Chondrocyte (in vitro differentiated cells): ENCODE data around the gene SIRPG. TPM values are rescaled to one million over a fixed set of nuclear protein-coding genes. Genes with fewer than 3 reads are reported as not detected.
"Not testable (repeated sequence)": the region's sequence is repeated elsewhere in the genome, so short reads cannot be mapped to it uniquely, and the experiment has no call there.

Source experiments
- DNase-seq: peaks from one replicate; pipeline ENCODE4 v3.0.0; 2021; ENCODE audit warnings: mixed read lengths, low spot score
- H3K27ac Mint-ChIP-seq: one replicate; pipeline ENCODE4 v1.8.0; 2021; ENCODE audit warnings: mild to moderate bottlenecking, moderate library complexity, mixed read lengths; ENCODE audit not compliant: unreplicated experiment
- H3K27me3 Mint-ChIP-seq: 2 replicates; pipeline ENCODE4 v1.8.0; 2021; ENCODE audit warnings: low read depth, mixed read lengths
- H3K36me3 Mint-ChIP-seq: 2 replicates; pipeline ENCODE4 v1.8.0; 2021; ENCODE audit warnings: low read depth, mixed read lengths
- H3K4me1 Mint-ChIP-seq: 2 replicates; pipeline ENCODE4 v1.8.0; 2021; ENCODE audit warnings: low read depth, mild to moderate bottlenecking, mixed read lengths
- H3K4me3 Mint-ChIP-seq: one replicate; pipeline ENCODE4 v1.8.0; 2021; ENCODE audit warnings: mild to moderate bottlenecking, moderate library complexity, mixed read lengths; ENCODE audit not compliant: unreplicated experiment
- H3K9me3 Mint-ChIP-seq: 2 replicates; pipeline ENCODE4 v1.8.0; 2021; ENCODE audit warnings: low read depth, mixed read lengths
- CTCF ChIP-seq: fragments of 200-600 bp; sonication (generic); IDR thresholded peaks from 2 replicates; pipeline ENCODE4 v1.5.0; 2021; ENCODE audit warnings: antibody characterized with exemption, mild to moderate bottlenecking, moderate library complexity
- total RNA-seq: library from RNA; stranded (reverse); gene quantifications from 3 replicates; pipeline ENCODE4 v1.2.1, GENCODE V29; 2021

Gene SIRPG
- total RNA-seq, 1 donor from 2014 or later = not detected

GRCh38 chr20:1646975-1647431 is 10.6 kb downstream of the SIRPG start:
- H3K4me3 Mint-ChIP-seq = no peak overlapping the region
- H3K4me1 Mint-ChIP-seq = no peaks in the 10 kb centered on the region
- no peak for TF ChIP-seq CTCF
- DNase-seq = no peak
- H3K27me3 Mint-ChIP-seq = peaks cover 3% of the 10 kb centered on the region
- H3K9me3 Mint-ChIP-seq = no peaks in the 10 kb centered on the region
- no peaks in the 10 kb centered on the region for H3K36me3 Mint-ChIP-seq
- H3K27ac Mint-ChIP-seq = no peak overlapping the region

- no peak for TF ChIP-seq CTCF
- no peak for DNase-seq
- no peak overlapping the region for H3K4me3 Mint-ChIP-seq
- peaks cover 9% of the 10 kb centered on the region for H3K9me3 Mint-ChIP-seq
- no peaks in the 10 kb centered on the region for H3K27me3 Mint-ChIP-seq
- no peaks in the 10 kb centered on the region for H3K36me3 Mint-ChIP-seq
- H3K27ac Mint-ChIP-seq = no peak overlapping the region
- no peaks in the 10 kb centered on the region for H3K4me1 Mint-ChIP-seq
These were observed 13.2 kb downstream of the SIRPG start for GRCh38 chr20:1644101-1644962.

- H3K27ac Mint-ChIP-seq, H3K4me3 Mint-ChIP-seq, H3K36me3 Mint-ChIP-seq, DNase-seq, H3K4me1 Mint-ChIP-seq, H3K27me3 Mint-ChIP-seq: not testable (repeated sequence)
- peaks cover 12% of the 10 kb centered on the region for H3K9me3 Mint-ChIP-seq
These were observed 18.9 kb downstream of the SIRPG start for GRCh38 chr20:1638643-1639042.

- Mint-ChIP-seq H3K4me1 (no peaks in the 10 kb centered on the region), H3K9me3 (peaks cover 12% of the 10 kb centered on the region), H3K4me3 (no peak overlapping the region), H3K36me3 (no peaks in the 10 kb centered on the region), H3K27me3 (no peaks in the 10 kb centered on the region), H3K27ac (no peak overlapping the region)
- DNase-seq = no peak
- no peak for TF ChIP-seq CTCF
These were observed 19.8 kb downstream of the SIRPG start for GRCh38 chr20:1637755-1638154.

GRCh38 chr20:1637226-1637625 is 20.4 kb downstream of the SIRPG start:
- Mint-ChIP-seq H3K4me3 (no peak overlapping the region), H3K27ac (no peak overlapping the region), H3K4me1 (no peaks in the 10 kb centered on the region), H3K27me3 (no peaks in the 10 kb centered on the region), H3K9me3 (peaks cover 12% of the 10 kb centered on the region), H3K36me3 (no peaks in the 10 kb centered on the region)
- DNase-seq = no peak
- no peak for TF ChIP-seq CTCF

GRCh38 chr20:1636621-1637020 is 21.0 kb downstream of the SIRPG start:
- DNase-seq = no peak
- Mint-ChIP-seq H3K27me3 (no peaks in the 10 kb centered on the region), H3K36me3 (no peaks in the 10 kb centered on the region), H3K9me3 (peaks cover 12% of the 10 kb centered on the region), H3K27ac (no peak overlapping the region), H3K4me1 (no peaks in the 10 kb centered on the region), H3K4me3 (no peak overlapping the region)
- no peak for TF ChIP-seq CTCF
